Activated naive CD4-positive, alpha-beta T cell treated with anti-CD3 and anti-CD28 coated beads, Interleukin-2, amount 50 U/mL, for 72 hours (primary cell): ENCODE measurements around the gene GPR137C. TPM values are rescaled to one million over a fixed set of nuclear protein-coding genes. Genes with fewer than 3 reads are reported as not detected.
"Not testable (repeated sequence)": the region's sequence is repeated elsewhere in the genome, so short reads cannot be mapped to it uniquely, and the experiment has no call there.

Source experiments
- ATAC-seq, 2 donors: fragments of 150-1000 bp; cut with Tn5 transposase; 2 replicates each; pipeline ENCODE4 v1.10.0; 2021; ENCODE audit warnings: mild to moderate bottlenecking in 2 of 2, moderate library complexity in 2 of 2
- DNase-seq, 2 donors: peaks; one replicate each; pipeline ENCODE4 v3.0.0; 2021 to 2022; ENCODE audit warnings: low spot score in 2 of 2
- H3K27ac Mint-ChIP-seq, 2 donors: one replicate each; pipeline ENCODE4 v1.8.0; 2022; ENCODE audit warnings: mild to moderate bottlenecking in 2 of 2, mixed read lengths in 2 of 2
- H3K36me3 Mint-ChIP-seq, 2 donors: one replicate each; pipeline ENCODE4 v1.8.0; 2022; ENCODE audit warnings: mixed read lengths in 2 of 2
- H3K9me3 Mint-ChIP-seq, 2 donors: one replicate each; pipeline ENCODE4 v1.8.0; 2022; ENCODE audit warnings: mixed read lengths in 2 of 2
- total RNA-seq, 2 donors: library from RNA; stranded (reverse); gene quantifications; one replicate each; pipeline ENCODE4 v1.2.3, GENCODE V29; 2022

Gene GPR137C
- total RNA-seq, 2 donors from 2014 or later: 0.27 to 0.51 TPM

DNA sequence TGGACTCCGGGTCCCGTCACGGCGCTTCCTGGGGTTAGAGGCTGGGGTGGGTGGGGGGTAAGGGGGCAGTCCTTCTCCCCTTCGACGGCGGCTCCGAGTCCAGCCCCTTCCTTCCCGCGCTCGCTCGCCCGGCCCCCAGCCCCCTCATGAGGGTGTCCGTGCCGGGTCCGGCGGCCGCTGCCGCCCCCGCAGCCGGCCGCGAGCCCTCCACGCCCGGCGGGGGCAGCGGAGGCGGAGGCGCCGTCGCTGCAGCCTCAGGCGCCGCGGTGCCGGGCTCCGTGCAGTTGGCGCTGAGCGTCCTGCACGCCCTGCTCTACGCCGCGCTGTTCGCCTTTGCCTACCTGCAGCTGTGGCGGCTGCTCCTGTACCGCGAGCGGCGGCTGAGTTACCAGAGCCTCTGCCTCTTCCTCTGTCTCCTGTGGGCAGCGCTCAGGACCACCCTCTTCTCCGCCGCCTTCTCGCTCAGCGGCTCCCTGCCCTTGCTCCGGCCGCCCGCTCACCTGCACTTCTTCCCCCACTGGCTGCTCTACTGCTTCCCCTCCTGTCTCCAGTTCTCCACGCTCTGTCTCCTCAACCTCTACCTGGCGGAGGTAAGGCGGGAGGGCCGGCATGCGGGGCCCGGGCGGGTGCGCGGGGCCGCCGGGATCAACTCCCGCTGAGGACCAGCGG, 500 bp downstream of the GPR137C start:
- DNase-seq: peak; percentile 38 to 65
- H3K9me3 Mint-ChIP-seq: no peaks in the 10 kb centered on the region
- H3K36me3 Mint-ChIP-seq: peaks cover 0 to 8% of the 10 kb centered on the region in 2 donors
- ATAC-seq: peak; percentile 33 to 35
- peak overlapping the region in 1 of 2 donors; percentile 95 for H3K27ac Mint-ChIP-seq

DNA sequence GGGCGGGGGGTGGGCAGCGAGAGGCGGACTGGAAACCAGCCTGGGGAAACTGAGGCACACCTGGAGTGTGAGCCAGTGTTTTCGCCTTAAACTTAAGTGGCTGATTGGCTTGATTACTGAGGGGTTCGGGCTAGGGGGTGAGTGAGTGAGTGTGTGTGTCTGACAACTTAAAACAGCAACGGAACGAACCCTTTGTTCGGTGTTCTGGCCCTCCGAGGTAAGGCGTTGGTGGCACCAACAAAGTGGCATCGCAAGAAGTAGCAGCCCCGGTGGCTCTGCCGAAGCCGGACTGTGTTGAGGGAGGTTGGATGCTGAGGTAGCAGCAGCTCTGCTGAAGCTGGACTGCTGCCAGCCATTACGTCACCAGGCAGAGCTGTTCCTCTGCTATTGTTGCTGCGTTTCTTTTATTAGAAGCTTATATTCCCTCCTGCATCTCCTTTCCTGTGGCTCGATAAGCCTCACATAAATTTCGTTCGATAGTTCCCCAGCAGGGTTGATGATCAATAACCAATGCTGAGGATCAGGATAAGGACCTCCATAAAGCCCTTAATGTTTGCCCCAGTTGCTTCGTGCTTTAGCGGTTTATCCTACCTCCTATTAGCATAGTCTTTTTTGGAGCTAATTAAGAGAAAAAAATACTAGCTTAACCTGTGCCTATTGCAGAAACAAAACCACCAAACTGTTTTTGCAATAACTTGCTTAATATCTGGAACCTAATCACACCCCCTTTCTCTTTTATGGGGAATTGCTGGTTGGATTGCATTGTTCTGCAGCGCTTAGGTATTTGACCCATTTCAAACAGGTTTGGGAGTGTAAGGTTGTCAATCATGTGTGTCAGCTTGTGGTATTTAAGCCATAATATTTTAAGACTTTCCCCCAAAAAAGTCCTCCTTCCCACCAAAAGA, 1.3 kb downstream of the GPR137C start:
- Mint-ChIP-seq H3K27ac (peak overlapping the region in 1 of 2 donors; percentile 95), H3K9me3 (no peaks in the 10 kb centered on the region)
- no peak for ATAC-seq

GRCh38 chr14:52558688-52559087, 6.1 kb downstream of the GPR137C start:
- DNase-seq: no peak
- Mint-ChIP-seq H3K9me3 (no peaks in the 10 kb centered on the region), H3K36me3 (no peaks in the 10 kb centered on the region), H3K27ac (no peak overlapping the region)
- no peak for ATAC-seq

More for the DNA sequence above, 1.3 kb downstream of the GPR137C start:
- peaks cover 0 to 8% of the 10 kb centered on the region in 2 donors for H3K36me3 Mint-ChIP-seq
- peak; percentile 67 to 77 for DNase-seq

GRCh38 chr14:52563120-52563519, 10.5 kb downstream of the GPR137C start:
- no peaks in the 10 kb centered on the region for H3K9me3 Mint-ChIP-seq
- H3K27ac Mint-ChIP-seq: no peak overlapping the region
- ATAC-seq: peak; percentile 43 to 49
- DNase-seq: no peak
- no peaks in the 10 kb centered on the region for H3K36me3 Mint-ChIP-seq

DNA sequence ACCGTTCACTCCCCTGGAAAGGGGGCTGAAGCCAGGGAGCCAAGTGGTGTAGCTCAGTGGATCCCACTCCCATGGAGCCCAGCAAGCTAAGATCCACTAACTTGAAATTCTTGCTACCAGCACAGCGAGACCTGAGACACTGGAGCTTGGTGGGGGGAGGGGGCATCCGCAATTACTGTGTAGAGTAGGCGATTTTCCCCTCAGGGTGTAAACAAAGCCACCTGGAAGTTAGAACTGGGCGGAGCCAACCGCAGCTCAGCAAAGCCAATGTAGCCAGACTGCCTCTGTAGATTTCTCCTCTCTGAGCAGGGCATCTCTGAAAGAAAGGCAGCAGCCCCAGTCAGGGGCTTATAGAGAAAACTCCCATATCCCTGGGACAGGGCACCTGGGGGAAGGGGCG, 15.8 kb downstream of the GPR137C start:
- peaks cover 31 to 32% of the 10 kb centered on the region in 2 donors for H3K9me3 Mint-ChIP-seq
- ATAC-seq, H3K27ac Mint-ChIP-seq, DNase-seq: not testable (repeated sequence)
- peaks cover 19 to 35% of the 10 kb centered on the region in 2 donors for H3K36me3 Mint-ChIP-seq

DNA sequence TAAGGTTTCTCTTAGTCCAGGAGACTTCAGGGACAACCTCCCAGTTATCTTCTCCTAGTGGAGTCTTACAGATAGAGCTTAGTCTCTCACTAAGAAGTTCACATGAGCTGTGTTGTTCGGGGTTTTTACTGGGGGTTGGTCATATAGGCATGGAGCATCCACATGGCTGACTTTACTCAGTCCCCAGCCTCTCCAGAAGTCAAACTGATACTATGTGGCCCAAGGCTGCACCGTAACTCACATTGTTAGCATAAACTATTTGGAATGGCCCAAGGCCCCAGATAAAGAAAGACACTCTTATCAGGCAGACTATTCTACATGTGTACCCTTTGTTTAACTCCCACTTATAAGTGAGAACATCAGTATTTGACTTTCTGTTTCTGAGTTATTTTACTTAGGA, 23.2 kb downstream of the GPR137C start:
- H3K27ac Mint-ChIP-seq: no peak overlapping the region
- ATAC-seq: no peak
- H3K36me3 Mint-ChIP-seq: peaks cover 11 to 15% of the 10 kb centered on the region in 2 donors
- peaks cover 15 to 20% of the 10 kb centered on the region in 2 donors for H3K9me3 Mint-ChIP-seq
- DNase-seq: no peak

DNA sequence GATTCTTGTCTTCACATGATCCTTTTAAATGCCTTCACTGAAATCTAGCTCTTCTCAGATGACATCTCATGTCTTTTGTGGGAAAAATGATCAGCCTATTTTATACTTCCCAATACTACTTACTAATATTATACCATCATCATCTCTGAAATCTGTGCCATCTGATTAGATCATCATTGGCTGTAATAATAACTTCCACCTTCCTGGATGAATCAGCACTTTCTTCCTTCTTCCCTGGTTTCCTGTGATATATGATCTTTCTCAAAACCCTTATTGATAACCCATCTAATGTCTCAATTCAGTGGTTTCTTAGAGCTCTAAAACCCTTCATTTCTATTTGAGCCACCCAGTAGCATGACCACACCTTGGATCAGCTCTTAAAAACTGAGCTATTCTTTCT, 30.9 kb downstream of the GPR137C start:
- Mint-ChIP-seq H3K9me3 (no peaks in the 10 kb centered on the region), H3K27ac (no peak overlapping the region), H3K36me3 (no peaks in the 10 kb centered on the region)
- DNase-seq: no peak
- no peak for ATAC-seq

- no peak for ATAC-seq
- no peak overlapping the region for H3K27ac Mint-ChIP-seq
- H3K36me3 Mint-ChIP-seq: peaks cover 2 to 3% of the 10 kb centered on the region in 2 donors
- peaks cover 7 to 8% of the 10 kb centered on the region in 2 donors for H3K9me3 Mint-ChIP-seq
- DNase-seq: no peak
Measured at GRCh38 chr14:52589646-52590045, 37.0 kb downstream of the GPR137C start.

DNA sequence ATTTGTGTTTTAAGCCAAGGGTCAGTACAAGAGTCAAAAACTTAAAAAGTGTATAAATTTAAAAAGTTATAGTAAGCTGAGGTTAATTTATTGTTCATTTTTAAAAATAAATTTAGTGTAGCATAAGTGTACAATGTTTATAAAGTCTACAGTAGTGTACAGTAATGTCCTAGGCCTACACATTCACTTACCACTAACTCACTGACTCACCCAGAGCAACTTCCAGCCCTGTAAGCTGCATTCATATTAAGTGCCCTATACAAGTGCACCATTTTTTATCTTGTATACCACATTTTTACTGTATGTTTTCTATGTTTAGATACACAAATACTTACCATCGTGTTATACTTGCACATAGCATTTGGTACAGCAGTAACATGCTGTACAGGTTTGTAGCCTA, 37.7 kb downstream of the GPR137C start:
- peaks cover 10 to 12% of the 10 kb centered on the region in 2 donors for H3K9me3 Mint-ChIP-seq
- DNase-seq (no peak), ATAC-seq (no peak)
- H3K36me3 Mint-ChIP-seq: peaks cover 5 to 8% of the 10 kb centered on the region in 2 donors
- no peak overlapping the region for H3K27ac Mint-ChIP-seq

DNA sequence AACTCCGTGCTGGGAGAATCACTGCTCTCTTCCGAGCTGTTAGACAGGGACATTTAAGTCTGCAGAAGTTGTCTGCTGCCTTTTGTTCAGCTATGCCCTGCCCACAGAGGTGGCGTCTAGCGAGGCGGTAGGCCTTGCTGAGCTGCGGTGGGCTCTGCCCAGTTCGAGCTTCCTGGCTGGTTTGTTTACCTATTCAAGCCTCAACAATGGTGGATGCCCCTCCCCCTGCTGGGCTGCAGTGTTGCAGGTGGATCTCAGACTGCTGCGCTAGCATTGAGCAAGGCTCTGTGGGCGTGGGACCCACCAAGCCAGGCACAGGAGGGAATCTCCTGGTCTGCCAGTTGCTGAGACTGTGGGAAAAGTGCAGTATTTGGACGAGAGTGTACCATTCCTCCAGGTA, 43.7 kb downstream of the GPR137C start:
- Mint-ChIP-seq H3K9me3 (peaks cover 15 to 21% of the 10 kb centered on the region in 2 donors), H3K27ac (no peak overlapping the region), H3K36me3 (peaks cover 5 to 26% of the 10 kb centered on the region in 2 donors)
- no peak for ATAC-seq
- no peak for DNase-seq

DNA sequence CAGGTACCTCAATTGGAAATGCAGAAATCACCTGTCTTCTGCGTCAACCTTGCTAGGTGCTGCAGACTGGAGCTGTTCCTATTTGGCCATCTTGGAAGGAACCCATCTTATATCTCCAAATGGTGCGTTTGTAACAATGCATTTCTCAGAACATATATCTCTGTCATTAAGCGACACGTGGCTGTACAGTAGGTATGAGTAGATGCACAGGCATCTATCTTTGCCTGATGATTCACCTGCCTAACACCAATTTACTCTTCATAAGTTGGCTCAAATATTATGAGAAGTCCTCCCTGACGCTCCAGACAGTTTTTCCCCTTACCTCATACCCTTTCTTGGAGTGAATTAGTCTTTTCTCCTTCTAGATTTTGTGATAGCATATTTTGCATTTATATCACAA, 44.2 kb downstream of the GPR137C start:
- no peak overlapping the region for H3K27ac Mint-ChIP-seq
- no peak for ATAC-seq
- H3K36me3 Mint-ChIP-seq: peaks cover 5 to 26% of the 10 kb centered on the region in 2 donors

DNA sequence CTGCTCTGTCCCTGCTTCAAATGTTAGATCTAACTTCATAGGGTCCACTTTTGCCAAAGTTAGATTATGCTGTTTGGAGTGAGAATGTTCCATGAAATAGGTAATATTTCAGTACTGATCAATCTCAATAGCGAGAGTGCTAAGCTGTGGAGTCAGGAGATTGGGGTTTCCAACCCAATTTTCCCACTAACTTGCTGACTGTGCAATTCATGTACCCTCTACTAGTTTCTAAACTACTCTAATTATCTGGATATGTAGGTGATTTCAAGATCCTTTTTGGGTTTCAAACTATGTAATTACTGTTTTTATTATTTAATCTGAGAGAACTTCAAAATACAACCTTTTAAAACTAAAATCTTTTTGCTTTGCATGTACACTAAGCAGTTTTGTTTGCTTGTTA, 45.9 kb downstream of the GPR137C start:
- DNase-seq (no peak), ATAC-seq (no peak)
- Mint-ChIP-seq H3K36me3 (peaks cover 5 to 26% of the 10 kb centered on the region in 2 donors), H3K9me3 (peaks cover 14 to 15% of the 10 kb centered on the region in 2 donors), H3K27ac (no peak overlapping the region)

More for the DNA sequence above, 44.2 kb downstream of the GPR137C start:
- DNase-seq: no peak
- peaks cover 15 to 21% of the 10 kb centered on the region in 2 donors for H3K9me3 Mint-ChIP-seq

- DNase-seq: no peak
- Mint-ChIP-seq H3K27ac (no peak overlapping the region), H3K9me3 (peaks cover 7 to 15% of the 10 kb centered on the region in 2 donors), H3K36me3 (peaks cover 0 to 22% of the 10 kb centered on the region in 2 donors)
- ATAC-seq: no peak
Measured at GRCh38 chr14:52599974-52600373, 47.3 kb downstream of the GPR137C start.

DNA sequence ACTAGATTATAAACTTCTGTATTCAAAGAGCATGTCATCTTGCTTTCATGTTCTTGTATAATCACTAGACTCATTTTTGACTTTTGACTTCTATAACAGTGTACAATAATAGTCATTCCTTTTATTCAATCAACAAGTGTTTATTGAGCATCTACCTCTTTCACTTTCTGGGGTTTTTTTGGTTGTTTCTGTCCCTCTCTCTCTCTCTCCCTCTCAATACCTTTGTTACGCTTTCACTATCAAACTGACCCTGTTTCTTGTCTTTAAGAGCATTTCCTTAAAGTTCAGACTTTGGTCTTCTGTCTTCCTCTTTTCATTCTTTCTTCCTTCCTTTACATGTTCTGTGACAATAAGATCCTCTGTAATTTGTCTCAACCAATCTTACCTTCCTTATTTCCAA, 49.5 kb downstream of the GPR137C start:
- Mint-ChIP-seq H3K27ac (peak overlapping the region in 1 of 2 donors; percentile 5), H3K36me3 (peaks cover 0 to 5% of the 10 kb centered on the region in 2 donors), H3K9me3 (peaks cover 0 to 6% of the 10 kb centered on the region in 2 donors)
- ATAC-seq (no peak), DNase-seq (no peak)

DNA sequence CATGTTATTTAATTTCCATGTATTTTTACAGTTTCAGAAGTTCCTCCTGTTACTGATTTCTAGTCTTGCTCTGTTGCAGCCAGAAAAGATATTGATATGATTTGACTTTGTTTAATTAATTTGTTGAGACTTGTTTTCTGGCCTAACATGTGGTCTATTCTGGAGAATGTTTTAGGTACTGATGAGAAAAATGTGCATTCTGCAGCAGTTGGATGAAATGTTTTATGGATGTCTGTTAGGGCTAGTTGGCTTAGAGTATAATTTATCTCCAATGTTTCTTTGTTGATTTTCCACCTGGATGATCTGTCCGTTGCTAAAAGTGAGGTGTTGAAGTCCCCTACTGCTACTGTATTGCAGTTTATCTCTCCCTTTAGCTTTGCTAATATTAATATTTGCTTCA, 54.4 kb downstream of the GPR137C start:
- DNase-seq (no peak), ATAC-seq (no peak)
- Mint-ChIP-seq H3K9me3 (peaks cover 0 to 4% of the 10 kb centered on the region in 2 donors), H3K27ac (no peak overlapping the region), H3K36me3 (peaks cover 0 to 4% of the 10 kb centered on the region in 2 donors)

DNA sequence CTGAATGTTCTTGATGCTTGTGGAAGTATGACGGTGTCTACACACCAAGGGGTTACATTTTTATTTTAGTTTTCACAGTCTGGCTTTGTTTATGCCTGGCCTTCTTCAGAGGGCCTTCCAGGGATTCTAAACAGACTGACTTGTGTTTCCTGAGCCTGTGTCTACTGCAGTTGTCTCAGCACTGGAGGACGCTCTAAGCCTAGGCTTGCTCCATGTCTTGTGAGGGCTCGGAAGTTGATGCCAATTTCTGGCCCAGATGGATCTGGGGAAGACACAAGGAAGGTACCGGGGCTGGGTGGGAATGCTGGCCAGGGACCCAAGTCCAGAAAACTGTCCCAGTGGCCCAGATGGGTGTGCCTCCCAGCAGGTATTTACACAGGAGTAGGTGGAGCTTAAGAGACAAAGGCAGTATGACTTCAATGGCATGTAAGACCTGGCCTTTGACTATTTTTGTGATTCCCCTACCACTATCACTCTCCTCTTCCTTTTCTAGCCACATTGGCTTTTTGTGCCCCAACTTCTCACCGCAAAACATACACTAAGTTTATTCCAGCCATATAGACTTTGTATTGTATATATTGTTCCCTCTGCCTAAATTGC, 56.9 kb downstream of the GPR137C start:
- no peak for ATAC-seq
- no peak overlapping the region for H3K27ac Mint-ChIP-seq
- H3K9me3 Mint-ChIP-seq: peaks cover 0 to 4% of the 10 kb centered on the region in 2 donors
- DNase-seq: no peak
- H3K36me3 Mint-ChIP-seq: peaks cover 0 to 4% of the 10 kb centered on the region in 2 donors

DNA sequence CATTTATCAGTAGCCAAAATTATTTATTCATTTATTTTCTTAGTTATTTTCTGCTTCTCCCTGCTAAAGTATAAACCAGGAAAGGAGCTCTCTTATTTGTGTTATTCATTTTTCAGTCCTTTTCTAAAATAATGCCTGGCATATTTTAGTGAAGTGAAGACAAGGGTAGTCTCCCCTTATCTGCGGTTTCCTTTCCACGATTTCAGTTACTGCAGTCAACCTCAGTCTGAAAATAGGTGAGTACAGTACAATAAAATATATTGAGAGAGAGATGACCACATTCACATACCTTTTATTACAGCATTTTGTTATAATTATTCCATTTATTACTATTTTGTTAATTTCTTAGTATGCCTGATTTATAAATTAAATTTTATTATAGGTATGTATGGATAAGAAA, 57.6 kb downstream of the GPR137C start:
- DNase-seq (no peak), ATAC-seq (no peak)
- Mint-ChIP-seq H3K36me3 (peaks cover 0 to 4% of the 10 kb centered on the region in 2 donors), H3K27ac (no peak overlapping the region), H3K9me3 (peaks cover 0 to 1% of the 10 kb centered on the region in 2 donors)
